Glutamatergic neuron (in vitro differentiated cells): Measurements from ENCODE around the gene DIPK1B. TPM values are rescaled to one million over a fixed set of nuclear protein-coding genes. Genes with fewer than 3 reads are reported as not detected.
A peak's percentile ranks its signal among the peaks of the same experiment; 100 is the strongest.

Source experiments
- DNase-seq: peaks from one replicate; pipeline ENCODE4 v3.0.0; 2022
- H3K27ac Mint-ChIP-seq: one replicate; pipeline ENCODE4 v1.8.0; 2020; ENCODE audit warnings: mild to moderate bottlenecking, mixed read lengths, inconsistent platforms; ENCODE audit not compliant: unreplicated experiment
- H3K27me3 Mint-ChIP-seq: one replicate; pipeline ENCODE4 v1.8.0; 2020; ENCODE audit warnings: mild to moderate bottlenecking, moderate library complexity, mixed read lengths, inconsistent platforms; ENCODE audit not compliant: unreplicated experiment
- H3K36me3 Mint-ChIP-seq: one replicate; pipeline ENCODE4 v1.8.0; 2020; ENCODE audit warnings: mild to moderate bottlenecking, mixed read lengths, inconsistent platforms; ENCODE audit not compliant: unreplicated experiment
- H3K4me1 Mint-ChIP-seq: one replicate; pipeline ENCODE4 v1.8.0; 2020; ENCODE audit warnings: mild to moderate bottlenecking, low read depth, mixed read lengths, inconsistent platforms; ENCODE audit not compliant: unreplicated experiment
- H3K4me3 Mint-ChIP-seq: one replicate; pipeline ENCODE4 v1.8.0; 2020; ENCODE audit warnings: mild to moderate bottlenecking, mixed read lengths, inconsistent platforms; ENCODE audit not compliant: unreplicated experiment
- H3K9me3 Mint-ChIP-seq: one replicate; pipeline ENCODE4 v1.8.0; 2020; ENCODE audit warnings: mild to moderate bottlenecking, moderate library complexity, mixed read lengths, inconsistent platforms; ENCODE audit not compliant: unreplicated experiment
- total RNA-seq: library from RNA; stranded (reverse); fragmentation: NEBNext Ultra II Directional; extraction: Animal tissue kit (Norgen Biotek cat#: 25700); gene quantifications from one replicate; pipeline ENCODE4 v1.2.1, GENCODE V29; 2021; ENCODE audit not compliant: unreplicated experiment
- TF ChIP-seq, protein P1 (sequence below): fragments of 200-600 bp; sonication (generic); IDR thresholded peaks from one replicate; pipeline ENCODE4 v1.5.0; 2021; ENCODE audit not compliant: partially characterized antibody, unreplicated experiment

DIPK1B gene
- total RNA-seq, 1 donor from 2014 or later: 71.3 TPM

DNA sequence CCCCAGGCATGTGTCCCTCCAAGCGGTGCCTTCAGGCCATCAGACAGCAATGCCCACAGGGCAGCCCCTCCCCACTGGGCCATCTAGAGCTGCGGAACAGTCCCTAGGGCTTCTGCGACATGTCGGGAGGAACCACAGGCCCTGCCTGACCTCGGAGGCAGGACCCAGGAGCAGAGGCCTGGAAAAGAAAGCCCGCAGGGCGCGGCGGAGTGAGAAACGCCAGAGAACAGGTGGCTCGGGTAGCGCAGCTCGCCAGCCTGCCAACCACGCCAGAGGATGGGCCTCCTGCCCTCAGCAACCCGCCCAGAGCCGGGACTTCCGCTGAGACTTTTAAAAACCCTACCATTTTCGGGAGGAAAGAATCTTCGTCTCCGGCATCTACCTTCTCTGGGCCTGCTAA, 45.0 kb downstream of the DIPK1B start:
- peaks cover 5% of the 10 kb centered on the region for H3K36me3 Mint-ChIP-seq
- H3K4me3 Mint-ChIP-seq: no peak overlapping the region
- H3K4me1 Mint-ChIP-seq: peaks cover 10% of the 10 kb centered on the region
- peaks cover 7% of the 10 kb centered on the region for H3K27me3 Mint-ChIP-seq
- H3K27ac Mint-ChIP-seq: no peak overlapping the region
- TF ChIP-seq, protein P1, sequence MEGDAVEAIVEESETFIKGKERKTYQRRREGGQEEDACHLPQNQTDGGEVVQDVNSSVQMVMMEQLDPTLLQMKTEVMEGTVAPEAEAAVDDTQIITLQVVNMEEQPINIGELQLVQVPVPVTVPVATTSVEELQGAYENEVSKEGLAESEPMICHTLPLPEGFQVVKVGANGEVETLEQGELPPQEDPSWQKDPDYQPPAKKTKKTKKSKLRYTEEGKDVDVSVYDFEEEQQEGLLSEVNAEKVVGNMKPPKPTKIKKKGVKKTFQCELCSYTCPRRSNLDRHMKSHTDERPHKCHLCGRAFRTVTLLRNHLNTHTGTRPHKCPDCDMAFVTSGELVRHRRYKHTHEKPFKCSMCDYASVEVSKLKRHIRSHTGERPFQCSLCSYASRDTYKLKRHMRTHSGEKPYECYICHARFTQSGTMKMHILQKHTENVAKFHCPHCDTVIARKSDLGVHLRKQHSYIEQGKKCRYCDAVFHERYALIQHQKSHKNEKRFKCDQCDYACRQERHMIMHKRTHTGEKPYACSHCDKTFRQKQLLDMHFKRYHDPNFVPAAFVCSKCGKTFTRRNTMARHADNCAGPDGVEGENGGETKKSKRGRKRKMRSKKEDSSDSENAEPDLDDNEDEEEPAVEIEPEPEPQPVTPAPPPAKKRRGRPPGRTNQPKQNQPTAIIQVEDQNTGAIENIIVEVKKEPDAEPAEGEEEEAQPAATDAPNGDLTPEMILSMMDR: no peak
- no peak for DNase-seq
- H3K9me3 Mint-ChIP-seq: peaks cover 15% of the 10 kb centered on the region

DNA sequence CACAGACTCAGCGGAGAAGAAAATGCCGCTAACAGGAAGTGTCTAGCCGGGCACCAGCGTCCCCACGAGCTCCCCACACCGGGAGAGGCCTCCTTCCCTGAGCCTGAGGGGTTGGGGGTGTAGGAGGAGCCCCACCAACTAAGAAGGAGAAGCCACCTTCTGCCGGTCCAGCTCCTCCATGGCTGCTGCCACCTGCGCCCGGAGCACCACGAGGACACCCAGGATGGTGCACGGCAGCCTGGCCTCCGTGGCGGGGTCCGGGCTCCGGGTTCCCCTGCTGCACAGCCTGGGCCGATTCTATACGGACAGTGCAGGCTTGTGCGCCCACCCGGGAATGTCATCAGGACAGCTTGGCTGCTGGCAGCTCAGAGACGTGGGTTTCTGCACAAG, 45.4 kb downstream of the DIPK1B start:
- no peak overlapping the region for H3K27ac Mint-ChIP-seq
- peaks cover 14% of the 10 kb centered on the region for H3K9me3 Mint-ChIP-seq
- peak; percentile 14 for DNase-seq
- H3K4me3 Mint-ChIP-seq: no peak overlapping the region
- peaks cover 10% of the 10 kb centered on the region for H3K4me1 Mint-ChIP-seq
- TF ChIP-seq, protein P1: no peak
- H3K27me3 Mint-ChIP-seq: peaks cover 7% of the 10 kb centered on the region
- H3K36me3 Mint-ChIP-seq: peaks cover 1% of the 10 kb centered on the region

DNA sequence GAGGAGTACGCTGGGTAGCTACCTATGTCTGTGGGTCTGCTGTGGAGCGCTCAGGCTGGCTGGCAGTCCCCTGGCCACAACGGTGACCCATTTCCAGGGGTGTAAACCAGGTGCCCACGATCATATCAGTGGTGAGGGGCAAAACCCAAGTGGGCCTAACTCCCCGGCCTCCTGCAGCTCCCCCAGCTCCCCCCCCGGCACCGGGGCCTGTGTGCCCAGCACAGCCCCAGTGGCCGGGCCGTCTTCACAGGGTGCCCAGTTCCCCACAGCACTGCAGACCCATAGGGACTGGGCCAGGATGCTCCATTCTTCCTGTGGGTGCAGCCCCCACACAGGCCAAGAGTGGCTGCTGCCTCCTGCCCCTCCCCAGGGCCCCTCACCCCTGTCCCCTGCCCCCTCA, 46.6 kb downstream of the DIPK1B start:
- H3K9me3 Mint-ChIP-seq: peaks cover 14% of the 10 kb centered on the region
- peaks cover 7% of the 10 kb centered on the region for H3K27me3 Mint-ChIP-seq
- peaks cover 10% of the 10 kb centered on the region for H3K4me1 Mint-ChIP-seq
- TF ChIP-seq, protein P1: no peak
- no peak for DNase-seq
- no peak overlapping the region for H3K4me3 Mint-ChIP-seq
- no peak overlapping the region for H3K27ac Mint-ChIP-seq
- H3K36me3 Mint-ChIP-seq: no peaks in the 10 kb centered on the region

DNA sequence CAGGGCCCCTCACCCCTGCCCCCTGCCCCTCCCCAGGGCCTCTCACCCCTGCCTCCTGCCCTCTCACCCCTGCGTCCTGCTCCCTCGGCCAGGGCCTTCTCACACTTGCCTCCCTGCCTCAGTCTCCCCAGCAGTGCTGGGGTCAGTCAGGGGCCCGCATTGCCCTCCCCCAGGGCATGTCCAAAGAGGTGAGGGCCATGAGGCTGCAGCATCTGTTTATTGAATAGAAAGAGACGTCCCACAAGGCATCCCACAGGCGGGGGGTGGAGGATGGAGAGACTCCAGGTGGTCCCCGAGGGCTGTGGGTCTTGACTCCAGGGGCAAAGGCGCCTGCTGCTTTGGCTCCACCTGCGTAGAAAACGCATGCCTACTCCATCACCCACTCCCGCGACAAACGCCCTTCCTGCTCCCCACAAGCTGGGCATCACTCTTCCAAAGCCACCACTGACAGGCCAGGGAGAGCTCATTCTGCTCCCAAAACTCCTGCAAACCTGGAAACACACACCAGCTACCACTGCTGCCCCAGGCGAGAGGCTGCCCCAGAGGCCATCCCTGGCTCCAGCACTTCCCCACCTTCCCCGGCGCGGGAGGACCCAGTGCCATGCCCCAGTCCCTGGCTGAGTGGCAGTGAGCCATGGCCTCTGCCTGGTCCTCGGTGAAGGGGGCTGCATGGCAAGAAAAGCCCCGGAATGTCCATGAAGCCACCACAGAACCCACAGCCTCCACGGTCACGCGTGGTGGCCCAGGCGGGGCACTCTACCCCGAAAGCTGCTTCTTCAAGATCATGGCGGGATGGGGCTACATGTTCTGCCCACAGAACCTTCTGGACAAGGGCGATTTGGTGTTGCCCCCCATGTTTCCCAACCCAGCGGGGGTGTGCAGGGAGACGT, 47.3 kb downstream of the DIPK1B start:
- H3K4me3 Mint-ChIP-seq: no peak overlapping the region
- peaks cover 10% of the 10 kb centered on the region for H3K4me1 Mint-ChIP-seq
- H3K36me3 Mint-ChIP-seq: no peaks in the 10 kb centered on the region
- TF ChIP-seq, protein P1: no peak
- H3K27me3 Mint-ChIP-seq: peaks cover 7% of the 10 kb centered on the region
- peaks cover 14% of the 10 kb centered on the region for H3K9me3 Mint-ChIP-seq
- DNase-seq: no peak
- no peak overlapping the region for H3K27ac Mint-ChIP-seq

DNA sequence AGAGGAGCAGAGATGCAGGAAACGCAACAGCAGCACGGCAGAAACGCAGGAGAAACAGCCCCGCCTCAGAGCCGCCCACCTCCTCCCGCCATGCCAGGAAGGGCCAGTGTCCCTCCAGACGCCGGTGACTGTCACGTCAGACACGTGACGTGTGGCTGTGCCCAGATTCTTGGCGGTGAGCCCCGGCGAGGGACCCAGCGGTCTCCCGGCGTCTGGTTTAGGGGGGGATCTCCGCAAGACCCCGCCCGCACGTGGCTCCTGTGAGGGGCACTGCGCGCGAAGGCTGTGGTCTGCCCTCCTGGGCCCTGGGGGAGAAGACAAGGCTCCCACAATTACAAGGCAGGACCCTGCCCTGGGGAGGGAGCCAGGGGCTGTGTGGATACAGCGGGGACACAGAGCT, 48.1 kb downstream of the DIPK1B start:
- DNase-seq: no peak
- H3K4me3 Mint-ChIP-seq: no peak overlapping the region
- peaks cover 10% of the 10 kb centered on the region for H3K4me1 Mint-ChIP-seq
- H3K27me3 Mint-ChIP-seq: peaks cover 6% of the 10 kb centered on the region
- no peaks in the 10 kb centered on the region for H3K36me3 Mint-ChIP-seq
- TF ChIP-seq, protein P1: no peak
- no peak overlapping the region for H3K27ac Mint-ChIP-seq
- H3K9me3 Mint-ChIP-seq: peaks cover 13% of the 10 kb centered on the region
